GM19467 (cell line): ENCODE data around the gene QSOX2.

ENCODE experiments used
- ATAC-seq: cut with Tn5 transposase; IDR thresholded peaks from one replicate; pipeline ENCODE4 v1.9.1; 2021; ENCODE audit warnings: mild to moderate bottlenecking, moderate library complexity; ENCODE audit not compliant: unreplicated experiment

QSOX2 gene

DNA sequence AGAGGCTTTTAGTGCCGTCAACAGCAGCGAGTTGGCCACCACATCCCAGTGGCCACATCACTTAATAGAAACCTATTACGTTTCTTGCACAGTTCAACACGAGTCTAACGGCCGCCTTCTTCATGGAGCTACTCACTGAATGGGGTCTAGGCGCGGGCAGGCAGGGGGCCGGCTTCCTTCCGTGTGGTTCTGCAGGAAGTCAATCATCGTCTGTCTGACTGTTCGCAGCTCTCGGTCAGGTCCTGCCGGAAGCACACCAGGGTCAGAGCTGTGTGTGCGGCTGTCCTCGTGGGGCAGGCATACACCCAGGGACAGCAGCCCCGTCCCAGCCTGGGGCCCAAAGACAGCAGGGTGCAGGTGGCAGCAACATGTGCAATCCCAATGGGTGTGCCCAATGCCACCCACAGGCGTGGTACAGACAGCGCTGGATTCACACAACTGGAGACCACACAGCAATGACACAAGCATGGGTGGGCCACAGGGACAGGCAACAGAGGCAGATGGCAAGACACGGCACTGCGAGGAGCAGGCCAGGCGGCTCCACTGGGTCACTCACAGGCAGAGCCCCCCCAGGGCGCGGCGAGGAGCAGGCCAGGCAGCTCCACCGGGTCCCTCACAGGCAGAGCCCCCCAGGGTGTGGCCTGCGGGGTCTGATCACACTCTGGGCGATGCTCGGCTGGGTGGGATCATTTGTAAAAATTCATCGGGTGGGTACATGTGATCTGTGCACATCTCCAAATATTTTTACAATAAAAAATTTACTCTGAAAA lies 21.6 kb downstream of the QSOX2 start:
- ATAC-seq: no peak

- no peak for ATAC-seq
Measured at GRCh38 chr9:136222906-136223285, 22.7 kb downstream of the QSOX2 start.

DNA sequence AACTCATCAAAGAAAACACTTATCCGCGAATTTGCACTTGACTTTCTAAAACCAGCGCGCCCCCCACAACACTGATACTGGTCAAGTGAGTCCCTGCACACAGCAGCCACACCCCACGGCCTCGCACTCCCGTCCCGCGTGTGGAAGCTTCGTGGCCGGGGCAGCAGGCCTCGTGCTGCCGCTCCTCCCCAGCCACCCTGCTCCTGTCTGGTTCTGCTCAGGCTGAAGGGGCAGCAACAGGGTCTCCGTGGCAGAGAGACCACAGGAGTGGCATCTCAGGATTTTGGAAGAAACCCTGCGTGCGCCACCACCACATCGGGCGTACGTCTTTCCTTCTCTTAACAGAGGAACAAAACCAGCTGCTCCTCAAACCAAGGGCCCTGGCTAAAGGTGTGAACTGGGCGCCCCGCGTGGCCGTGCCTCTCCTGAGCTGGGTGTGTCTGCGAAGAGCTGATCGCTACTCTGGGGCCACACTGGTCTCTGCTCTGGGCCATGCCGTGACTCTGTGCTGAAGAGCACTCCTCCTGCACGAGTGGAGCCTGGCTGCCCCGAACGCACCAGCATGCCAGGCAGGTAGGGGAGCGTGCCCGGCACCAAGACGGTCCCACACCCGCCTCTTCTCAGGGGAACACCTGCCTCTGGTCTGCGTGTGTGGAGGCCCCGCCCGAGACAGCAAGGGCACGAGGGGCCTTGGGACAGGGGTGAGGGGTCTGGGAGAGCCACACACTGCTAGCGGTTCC lies 23.3 kb downstream of the QSOX2 start:
- no peak for ATAC-seq

GRCh38 chr9:136220017-136220729 lies 25.4 kb downstream of the QSOX2 start:
- ATAC-seq: no peak

GRCh38 chr9:136219276-136219675 lies 26.3 kb downstream of the QSOX2 start:
- no peak for ATAC-seq

GRCh38 chr9:136218673-136219072 lies 26.9 kb downstream of the QSOX2 start:
- no peak for ATAC-seq

- no peak for ATAC-seq
Measured at GRCh38 chr9:136218271-136218670, 27.3 kb downstream of the QSOX2 start.

DNA sequence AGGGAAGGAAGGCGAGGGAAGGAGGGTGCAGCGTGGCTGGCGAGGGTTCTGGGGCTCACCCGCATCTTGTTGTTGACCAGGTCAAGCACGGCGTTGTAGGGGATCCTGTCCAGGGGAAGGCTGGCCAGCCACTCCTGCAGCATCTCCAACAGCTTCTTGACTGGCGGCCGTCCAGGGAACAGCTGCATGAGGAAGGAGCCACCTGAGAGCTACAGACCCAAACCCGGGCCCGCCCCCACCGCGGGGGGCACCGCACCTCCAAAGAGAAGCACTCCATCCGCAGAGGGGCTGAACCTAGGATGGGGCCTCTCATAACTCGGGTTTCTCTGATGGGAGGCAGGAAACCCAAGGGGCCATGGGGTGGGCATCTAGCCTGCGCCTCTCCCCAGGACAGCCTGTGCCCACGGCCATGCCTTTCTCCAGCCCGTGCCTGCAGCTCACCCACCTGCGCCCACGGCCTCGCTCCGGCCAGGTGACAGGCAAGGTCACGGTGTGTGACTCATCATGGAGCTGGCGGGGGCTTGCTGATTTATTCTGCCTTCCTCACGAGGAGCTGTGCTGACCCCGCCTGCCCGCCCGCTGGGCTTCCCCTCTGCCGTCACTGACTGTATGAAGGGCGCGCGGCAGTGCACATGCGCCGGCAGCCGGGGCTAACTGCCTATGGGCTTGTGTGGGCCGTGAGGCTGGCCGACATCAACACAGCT lies 28.9 kb downstream of the QSOX2 start:
- no peak for ATAC-seq

DNA sequence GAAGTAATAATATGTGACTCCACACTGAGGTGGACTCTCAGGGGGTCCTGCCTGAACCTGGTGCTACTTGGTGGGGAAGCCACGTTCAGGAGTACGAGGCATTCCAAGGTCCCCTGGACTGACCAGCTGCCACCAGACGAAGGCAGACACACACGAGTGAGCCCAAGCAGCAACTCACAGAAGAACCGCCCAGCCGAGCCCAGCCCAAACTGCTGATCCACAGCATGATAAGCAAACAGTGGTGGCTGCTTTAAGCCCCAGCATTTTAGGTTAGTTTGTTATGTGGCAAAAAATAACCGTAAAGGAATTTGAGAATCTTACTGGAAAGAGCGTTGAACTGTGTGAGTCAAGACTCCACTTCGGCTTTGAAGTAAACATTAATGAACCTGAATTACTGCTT lies 31.9 kb downstream of the QSOX2 start:
- no peak for ATAC-seq

DNA sequence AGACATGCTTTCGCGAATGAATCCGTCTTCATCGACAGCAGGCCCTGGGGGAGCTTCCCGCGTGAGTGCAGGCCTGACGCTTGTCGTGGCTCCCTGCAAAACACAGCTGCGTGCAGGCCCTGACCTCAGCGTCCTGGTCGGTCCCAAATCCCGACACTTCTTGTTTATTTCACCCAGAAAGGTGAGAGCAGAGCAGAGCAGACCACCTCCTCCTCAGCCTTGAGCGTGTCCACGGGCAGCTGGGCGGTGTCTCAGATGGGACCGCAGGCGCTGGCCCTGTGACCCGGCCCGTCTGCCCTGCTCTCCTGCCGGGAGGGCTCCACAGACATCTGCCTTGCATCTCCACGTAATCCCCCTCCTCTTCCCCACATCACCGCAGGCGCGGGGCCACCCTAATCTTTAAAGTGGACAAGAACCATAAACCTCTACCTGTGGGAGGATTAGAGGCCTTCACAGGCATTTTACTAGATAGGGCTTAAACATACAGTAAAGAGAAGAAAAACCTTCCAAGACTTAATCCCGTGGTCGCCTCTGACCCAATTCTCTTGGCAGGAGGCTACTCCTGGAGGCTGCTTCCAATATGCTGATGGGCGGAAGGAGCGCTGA lies 33.2 kb downstream of the QSOX2 start:
- no peak for ATAC-seq

- no peak for ATAC-seq
Measured at GRCh38 chr9:136211441-136212344, 33.9 kb downstream of the QSOX2 start.

- ATAC-seq: no peak
Measured at GRCh38 chr9:136211006-136211405, 34.6 kb downstream of the QSOX2 start.

- no peak for ATAC-seq
Measured at GRCh38 chr9:136210276-136210675, 35.3 kb downstream of the QSOX2 start.

DNA sequence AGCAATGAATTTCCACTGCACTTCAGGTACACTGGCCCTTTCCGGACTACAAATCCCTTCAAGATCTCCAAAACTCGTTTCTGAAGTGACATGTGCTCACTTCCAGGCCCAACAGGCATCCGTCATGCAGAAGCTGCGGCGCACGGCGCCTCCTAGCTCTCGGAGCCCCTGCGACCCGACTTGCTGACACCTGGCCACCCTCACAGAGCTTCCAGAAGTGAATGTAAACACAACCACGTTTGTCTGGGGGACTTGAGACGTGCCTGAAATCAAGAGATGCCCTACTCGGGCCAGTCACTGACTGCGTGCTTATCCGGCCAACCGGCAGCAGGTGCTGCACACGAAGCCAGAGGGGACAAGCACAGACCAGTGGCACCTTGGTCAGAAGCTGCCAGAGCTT lies 35.8 kb downstream of the QSOX2 start:
- no peak for ATAC-seq

DNA sequence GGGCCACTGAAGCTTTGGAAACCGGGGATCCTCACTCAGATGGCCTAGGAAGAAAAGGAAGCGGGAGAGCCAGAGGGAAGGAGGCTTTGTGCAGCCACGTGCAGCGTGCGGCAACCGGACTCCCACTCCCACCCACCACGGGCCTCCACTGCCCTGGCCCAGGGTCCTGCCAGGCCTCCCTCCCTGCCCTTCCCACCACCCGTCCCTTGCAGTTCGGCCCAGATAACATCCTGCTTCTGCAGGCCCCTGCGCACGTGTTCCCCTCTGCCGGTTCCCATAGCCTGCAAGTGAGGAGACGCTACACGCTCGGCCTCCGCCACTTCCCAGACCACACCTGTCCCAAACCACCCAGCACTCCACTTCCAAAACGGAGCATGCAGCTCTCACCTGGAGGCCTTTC lies 36.4 kb downstream of the QSOX2 start:
- no peak for ATAC-seq

- ATAC-seq: no peak
Measured at GRCh38 chr9:136208675-136209074, 36.9 kb downstream of the QSOX2 start.

- no peak for ATAC-seq
Measured at GRCh38 chr9:136207616-136208015, 38.0 kb downstream of the QSOX2 start.

- ATAC-seq: no peak
Measured at GRCh38 chr9:136206602-136207275, 38.9 kb downstream of the QSOX2 start.

GRCh38 chr9:136205707-136205992 lies 40.0 kb downstream of the QSOX2 start:
- no peak for ATAC-seq
